Eye (tissue), 1 donor: ENCODE results near the gene MBTD1.
"Not testable (repeated sequence)": the region's sequence is repeated elsewhere in the genome, so short reads cannot be mapped to it uniquely, and the experiment has no call there.

Source experiments
- DNase-seq: peaks from one replicate; pipeline ENCODE4 v3.0.0-alpha.2; 2015

The MBTD1 gene

GRCh38 chr17:51251010-51251409, 8.8 kb downstream of the MBTD1 start:
- DNase-seq: no peak

DNA sequence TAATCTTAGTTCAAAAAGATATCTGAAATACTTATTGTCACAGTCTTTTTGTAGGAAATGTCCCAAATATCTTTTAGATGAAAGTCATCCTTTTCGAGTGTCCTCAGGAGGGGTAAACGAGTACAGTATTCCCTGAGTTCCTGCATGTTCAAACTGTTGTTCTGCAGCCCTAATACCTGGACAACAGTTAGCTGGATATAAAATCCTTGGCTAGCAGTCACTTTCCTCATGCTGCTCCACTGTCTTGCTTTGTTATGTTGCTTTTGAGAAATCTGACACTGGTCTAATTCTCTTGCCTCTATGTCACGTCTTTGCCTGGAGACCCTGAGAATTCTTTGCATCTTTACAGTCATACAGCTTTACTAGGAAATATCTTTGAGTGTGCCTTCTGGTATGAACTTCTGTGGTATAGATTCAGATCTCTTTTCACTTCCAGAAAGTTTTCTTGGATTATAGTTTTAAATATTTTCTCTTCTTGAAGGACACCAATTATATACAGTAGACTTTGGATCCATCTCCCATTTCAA, 9.5 kb downstream of the MBTD1 start:
- no peak for DNase-seq

GRCh38 chr17:51245535-51245934, 14.3 kb downstream of the MBTD1 start:
- DNase-seq: no peak

DNA sequence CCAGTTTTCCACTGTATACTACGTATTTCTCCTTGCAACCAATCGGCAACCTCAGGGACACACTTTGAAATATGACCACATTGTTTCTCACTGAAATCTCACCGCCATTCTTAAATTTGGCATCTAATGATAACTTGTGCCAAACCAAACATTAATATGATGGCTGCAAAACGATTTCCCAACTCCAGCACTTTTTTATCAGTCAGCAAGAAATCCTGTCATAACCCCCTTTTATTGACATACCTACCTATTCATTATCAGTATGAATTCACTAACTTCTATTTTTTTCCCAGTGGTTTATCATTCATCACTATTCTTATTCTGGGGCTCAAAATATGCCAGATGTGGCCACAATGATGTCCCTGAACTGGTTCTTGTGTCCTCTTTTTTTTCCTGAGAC, 15.8 kb downstream of the MBTD1 start:
- no peak for DNase-seq

- DNase-seq: no peak
Measured at GRCh38 chr17:51240275-51240674, 19.6 kb downstream of the MBTD1 start.

DNA sequence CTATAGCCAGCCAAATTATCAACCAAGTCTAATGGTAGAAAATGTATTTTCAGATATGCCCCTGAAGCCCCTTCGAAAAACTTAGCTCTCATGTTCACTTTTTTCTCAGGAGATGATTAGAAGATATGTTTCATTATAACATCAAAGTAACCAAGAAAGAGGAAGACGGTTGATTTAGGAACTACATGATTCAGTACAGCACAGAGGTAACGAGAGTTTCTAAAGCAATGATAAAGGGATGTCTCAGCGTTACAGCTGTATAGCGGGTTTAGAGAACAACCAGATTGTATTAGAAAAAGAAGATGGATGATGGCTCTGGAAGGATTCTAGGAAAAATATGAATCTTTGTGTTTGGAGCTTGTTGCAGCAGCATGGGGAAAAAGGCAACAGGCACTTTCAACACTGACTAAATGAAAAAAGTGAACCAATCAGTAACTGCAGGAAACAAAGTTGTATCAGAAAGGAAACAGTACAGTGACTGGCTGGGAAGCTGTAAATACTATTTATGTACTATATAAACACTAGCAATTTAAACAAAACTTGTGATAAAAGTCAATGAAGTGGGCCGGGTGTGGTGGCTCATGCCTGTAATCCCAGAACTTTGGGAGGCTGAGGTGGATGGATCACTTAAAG, 21.5 kb downstream of the MBTD1 start:
- DNase-seq: no peak

DNA sequence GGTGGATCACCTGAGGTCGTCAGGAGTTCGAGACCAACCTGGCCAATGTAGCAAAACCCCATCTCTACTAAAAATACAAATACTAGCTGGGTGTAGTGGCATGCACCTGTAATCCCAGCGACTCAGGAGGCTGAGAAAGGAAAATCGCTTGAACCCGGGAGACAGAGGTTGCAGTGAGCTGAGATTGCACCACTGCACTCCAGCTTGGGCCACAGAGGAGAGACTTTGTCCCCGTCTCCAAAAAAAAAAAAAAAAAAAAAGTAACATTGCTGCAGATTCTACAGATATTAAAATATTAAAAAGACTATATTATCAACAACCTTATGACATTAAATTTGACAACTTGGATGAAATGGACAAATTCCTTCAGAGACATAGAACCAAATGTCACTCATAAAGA, 25.7 kb downstream of the MBTD1 start:
- no peak for DNase-seq

DNA sequence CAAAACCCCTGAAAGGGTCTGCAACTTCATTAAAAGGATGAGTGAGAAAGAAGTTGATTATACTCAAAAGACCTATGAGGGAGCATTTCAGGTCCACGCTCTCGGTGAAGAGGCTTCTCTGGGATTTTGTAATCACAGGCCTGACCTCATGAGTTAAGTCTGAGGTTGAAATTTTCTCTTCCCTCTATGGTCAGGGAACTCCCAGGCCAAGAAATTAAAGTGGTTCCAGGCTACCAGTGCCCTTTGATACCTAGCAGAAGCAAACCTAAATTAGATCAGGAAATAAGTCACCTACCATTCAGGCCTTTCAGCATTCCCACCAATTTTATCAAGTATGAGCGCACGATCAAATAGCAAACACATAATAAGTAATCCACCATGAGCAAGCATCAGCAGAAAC, 27.9 kb downstream of the MBTD1 start:
- DNase-seq: no peak

- DNase-seq: no peak
Measured at GRCh38 chr17:51230306-51230705, 29.5 kb downstream of the MBTD1 start.

GRCh38 chr17:51229889-51230288, 30.0 kb downstream of the MBTD1 start:
- no peak for DNase-seq

DNA sequence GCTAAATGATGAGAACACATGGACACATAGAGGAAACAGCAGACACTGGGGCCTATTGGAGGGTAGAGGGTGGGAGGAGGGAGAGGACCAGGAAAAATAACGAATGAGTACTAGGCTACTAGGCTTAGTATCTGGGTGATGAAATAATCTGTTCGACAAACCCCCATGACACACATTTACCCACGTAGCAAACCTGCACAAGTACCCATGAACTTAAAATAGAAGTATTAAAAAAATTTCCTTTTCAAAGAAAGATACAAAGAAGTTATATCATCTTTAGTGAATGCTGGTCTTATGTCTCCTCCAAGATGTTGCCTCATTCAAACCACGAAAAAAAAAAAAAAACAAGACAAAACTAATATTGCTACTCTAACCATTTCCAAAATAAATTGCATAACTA, 31.7 kb downstream of the MBTD1 start:
- no peak for DNase-seq

DNA sequence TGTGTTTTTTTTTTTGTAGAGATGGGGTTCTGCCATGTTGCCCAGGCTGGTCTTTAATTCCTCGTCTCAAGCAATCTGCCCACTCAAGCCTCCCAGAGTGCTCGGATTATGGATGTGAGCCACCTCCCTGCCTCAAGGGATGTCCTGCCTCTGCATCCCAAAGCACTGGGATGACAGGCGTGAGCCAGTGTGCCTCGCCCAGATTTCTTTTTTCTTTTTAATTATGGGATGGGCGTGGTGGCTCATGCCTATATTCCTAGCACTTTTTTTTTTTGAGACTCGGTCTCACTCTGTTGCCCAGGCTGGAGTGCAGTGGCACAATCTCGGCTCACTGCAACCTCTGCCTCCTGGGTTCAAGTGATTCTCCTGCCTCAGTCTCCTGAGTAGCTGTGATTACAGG, 34.3 kb downstream of the MBTD1 start:
- DNase-seq: not testable (repeated sequence)

GRCh38 chr17:51224402-51225262, 35.2 kb downstream of the MBTD1 start:
- DNase-seq: no peak

- DNase-seq: no peak
Measured at GRCh38 chr17:51221322-51221721, 38.5 kb downstream of the MBTD1 start.

GRCh38 chr17:51217946-51218345, 41.9 kb downstream of the MBTD1 start:
- no peak for DNase-seq

GRCh38 chr17:51214920-51215319, 44.9 kb downstream of the MBTD1 start:
- no peak for DNase-seq

DNA sequence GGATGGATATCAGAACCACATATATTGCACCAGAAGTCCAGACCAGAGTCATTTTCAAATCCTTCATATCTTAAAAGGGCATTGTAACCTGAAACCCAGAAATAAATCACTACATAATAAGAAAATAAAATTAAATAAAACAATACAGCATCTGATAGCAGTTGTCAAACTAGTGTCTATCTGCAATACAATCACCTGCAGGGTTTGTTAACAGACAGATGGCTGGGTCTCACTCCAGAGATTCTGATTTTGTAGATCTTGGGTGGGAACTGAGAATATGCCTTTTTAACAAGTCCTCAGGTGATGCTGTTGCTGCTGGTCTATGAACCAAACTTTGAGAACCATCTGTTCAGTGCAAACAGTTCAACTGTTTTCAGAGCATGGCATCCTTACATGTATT, 56.0 kb downstream of the MBTD1 start:
- DNase-seq: no peak

- no peak for DNase-seq
Measured at GRCh38 chr17:51200846-51201245, 59.0 kb downstream of the MBTD1 start.

DNA sequence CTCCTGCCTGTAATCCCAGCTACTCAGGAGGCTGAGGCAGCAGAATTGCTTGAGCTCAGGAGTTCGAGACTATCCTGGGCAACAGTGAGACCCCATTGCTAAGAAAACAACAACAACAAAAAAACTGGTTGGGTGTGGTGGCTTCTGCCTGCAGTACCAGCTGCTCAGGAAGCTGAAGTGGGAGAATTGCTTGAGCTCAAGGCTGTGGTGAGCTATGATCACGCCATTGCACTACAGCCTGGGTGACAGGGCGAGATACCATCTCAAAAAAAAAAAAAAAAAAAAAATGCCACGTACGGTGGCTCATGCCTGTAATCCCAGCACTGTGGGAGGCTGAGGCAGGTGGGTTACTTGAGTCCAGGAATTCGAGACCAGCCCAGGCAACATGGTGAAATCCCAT, 59.6 kb downstream of the MBTD1 start:
- DNase-seq: no peak

GRCh38 chr17:51197754-51198153, 62.1 kb downstream of the MBTD1 start:
- no peak for DNase-seq

DNA sequence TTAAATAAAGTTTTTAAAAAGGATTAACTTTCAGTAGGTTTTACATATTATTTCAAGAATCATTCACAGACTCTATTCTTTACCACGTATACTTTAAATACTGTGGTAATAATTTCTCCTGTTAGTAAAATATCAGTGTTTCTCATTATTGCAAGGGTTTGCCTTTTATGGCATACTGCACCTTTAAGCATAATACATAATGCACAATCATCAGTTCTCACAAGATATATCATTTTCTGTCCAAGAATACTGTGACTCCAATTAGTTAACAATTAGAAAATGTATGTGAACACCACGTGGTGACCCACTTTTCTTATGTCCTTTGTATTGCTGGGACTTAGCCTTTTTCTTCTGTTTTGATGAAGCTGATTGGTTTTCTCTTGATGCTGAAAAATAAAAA, 68.0 kb downstream of the MBTD1 start:
- DNase-seq: no peak

DNA sequence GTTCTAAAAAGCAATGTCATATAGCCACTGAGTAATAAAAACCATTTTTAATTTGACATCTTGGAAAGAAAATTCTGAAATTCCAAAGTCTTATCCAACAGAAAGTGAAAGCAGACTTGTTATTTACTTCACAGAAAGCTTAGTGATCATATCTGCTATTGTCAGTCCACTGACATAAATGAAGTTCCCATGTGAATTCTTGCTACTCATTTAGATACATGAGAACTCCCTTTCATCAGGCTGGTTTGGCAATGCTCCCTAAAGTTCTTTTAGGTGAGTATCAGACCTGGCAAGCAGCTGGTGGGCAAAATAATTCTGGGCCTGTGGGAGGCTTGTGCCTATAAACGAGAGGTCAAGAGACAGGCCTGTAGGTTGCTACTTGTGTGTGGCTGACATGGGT, 70.2 kb downstream of the MBTD1 start:
- no peak for DNase-seq

DNA sequence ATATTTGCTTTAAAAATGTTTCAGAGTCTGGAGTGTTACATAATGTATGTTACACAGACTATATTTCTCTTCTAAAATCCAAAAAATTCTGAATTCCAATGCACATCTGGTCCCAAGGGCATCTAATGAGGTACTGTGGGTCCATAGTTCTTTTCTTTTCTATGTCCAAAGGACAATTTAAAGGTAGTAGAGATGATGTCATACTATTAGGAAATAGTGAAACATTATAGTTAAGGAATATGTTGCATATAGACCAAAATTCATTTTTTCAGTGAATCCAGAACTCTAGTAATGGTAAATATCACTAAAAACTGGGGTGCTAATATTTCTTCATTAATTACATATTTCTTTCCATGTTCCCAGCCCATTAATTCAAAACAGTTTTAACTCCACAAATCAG, 70.7 kb downstream of the MBTD1 start:
- DNase-seq: no peak

DNA sequence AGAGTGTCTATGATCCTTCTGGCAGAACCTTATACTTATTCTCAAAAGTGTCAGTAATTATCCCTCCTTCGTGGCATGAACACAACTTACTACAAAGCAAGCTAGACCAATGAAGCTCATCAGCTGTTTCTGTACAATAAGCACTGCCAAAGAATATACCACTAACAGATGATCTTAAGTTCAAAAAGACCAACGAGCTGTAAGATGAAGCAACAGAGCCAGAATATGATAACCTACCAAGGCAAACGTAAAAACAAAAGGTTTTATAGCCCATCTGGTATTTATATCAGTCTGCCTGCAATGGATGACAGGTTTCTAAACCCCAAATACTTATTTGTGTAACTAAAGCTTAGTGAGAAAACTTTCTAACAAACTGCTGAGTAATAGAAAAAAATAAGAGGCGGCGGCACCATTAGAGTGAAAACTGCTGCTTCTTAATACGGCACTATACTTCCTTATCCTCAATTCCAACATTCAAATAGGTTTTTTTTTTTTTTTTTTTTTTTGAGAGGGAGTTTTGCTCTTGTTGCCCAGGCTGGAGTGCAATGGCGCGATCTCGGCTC, 71.5 kb downstream of the MBTD1 start:
- peak; percentile 11 for DNase-seq
